Pancreas (tissue), 10 donors: ENCODE results near the gene PWWP2B. TPM values are rescaled to one million over a fixed set of nuclear protein-coding genes. Genes with fewer than 3 reads are reported as not detected.

Experiments used
- ATAC-seq, 4 donors: fragments of 200-7000 bp; cut with Tn5 transposase; one replicate each; pipeline versions ENCODE4 v1.8.0 to v1.9.1; 2020; ENCODE audit warnings: mild to moderate bottlenecking in 4 of 4, moderate library complexity in 4 of 4
- DNase-seq, 6 donors: peaks; one replicate each; pipeline ENCODE4 v3.0.0-alpha.2; 2020
- FAIRE-seq: peaks from 2 replicates; lab custom pipeline; 2012; peaks lifted over from hg19 to GRCh38; lab: Jason Lieb, UNC
- H3K27ac ChIP-seq, 4 donors: fragments of 200-600 bp; sonication (generic); 1 replicate in 3 of 4; 2 replicates in 1 of 4; pipeline versions ENCODE4 v1.5.0 to v1.8.0; 2020
- H3K27me3 ChIP-seq, 4 donors: fragments of 200-600 bp; one replicate each; pipeline ENCODE4 v1.8.0; 2021
- H3K36me3 ChIP-seq, 3 donors: fragments of 200-600 bp; sonication (generic) in 1 of 3; one replicate each; pipeline versions ENCODE4 v1.5.0 to v1.8.0; 2020 to 2021
- H3K4me1 ChIP-seq, 3 donors: fragments of 200-600 bp; one replicate each; pipeline ENCODE4 v1.8.0; 2021
- H3K4me3 ChIP-seq, 4 donors: fragments of 200-600 bp; sonication (generic) in 2 of 4; one replicate each; pipeline versions ENCODE4 v1.5.0 to v1.8.0; 2020 to 2021
- H3K9me3 ChIP-seq, 4 donors: fragments of 200-600 bp; one replicate each; pipeline ENCODE4 v1.8.0; 2021
- CTCF ChIP-seq, 4 donors: fragments of 200-600 bp; sonication (generic) in 3 of 4; IDR thresholded peaks; one replicate each; pipeline versions ENCODE4 v1.5.0 to v1.8.0; 2021; ENCODE audit warnings: antibody characterized with exemption in 4 of 4
- WGBS, 2 donors: extraction: QIAGEN DNeasy Blood & Tissue Kit; methylation state at CpG; one replicate each; pipeline ENCODE4 v1.1.7; 2013; 5-methylcytosine and 5-hydroxymethylcytosine counted together
- intact Hi-C, 3 donors: fragments of 100-400 bp; cut with DNase I; formaldehyde crosslinking; loops; one replicate each; pipeline versions ENCODE4 v1.11.1 to v1.14.2; 2022
- polyA plus RNA-seq, 2 donors: library from polyadenylated mRNA; stranded (reverse); fragments of 200-250 nt; gene quantifications; one replicate each; pipeline ENCODE4 v1.2.3, GENCODE V29; 2013
- total RNA-seq, 6 donors: library from RNA; stranded (reverse); fragmentation: NEBNext Ultra II Directional in 4 of 6; extraction: Animal tissue kit (Norgen Biotek cat#: 25700) in 4 of 6; gene quantifications; one replicate each; pipeline versions ENCODE4 v1.2.1 to v1.2.4, GENCODE V29; 2021 to 2023
- donor health status: healthy with polysubstance abuse.
- donor health status: DM: no; HTN: no; CAD: no; lungs with moderate emphysema.
- donor health status: DM: no; HTN: no; CAD: no.
- donor health status: control.
- donor health status: control.
- donor health status: Bipolar disorder and iron deficiency.
- donor health status: DM: yes; HTN: yes; CAD: no.
- donor health status: DM: no; HTN: no; CAD: no.
- donor health status: DM: no; HTN: no; CAD: no.
- donor health status: DM: yes; HTN: yes; CAD: no.

Gene PWWP2B
- total and polyA plus RNA-seq, 8 donors = 17.8 to 44.1 (median 25.2) TPM

DNA sequence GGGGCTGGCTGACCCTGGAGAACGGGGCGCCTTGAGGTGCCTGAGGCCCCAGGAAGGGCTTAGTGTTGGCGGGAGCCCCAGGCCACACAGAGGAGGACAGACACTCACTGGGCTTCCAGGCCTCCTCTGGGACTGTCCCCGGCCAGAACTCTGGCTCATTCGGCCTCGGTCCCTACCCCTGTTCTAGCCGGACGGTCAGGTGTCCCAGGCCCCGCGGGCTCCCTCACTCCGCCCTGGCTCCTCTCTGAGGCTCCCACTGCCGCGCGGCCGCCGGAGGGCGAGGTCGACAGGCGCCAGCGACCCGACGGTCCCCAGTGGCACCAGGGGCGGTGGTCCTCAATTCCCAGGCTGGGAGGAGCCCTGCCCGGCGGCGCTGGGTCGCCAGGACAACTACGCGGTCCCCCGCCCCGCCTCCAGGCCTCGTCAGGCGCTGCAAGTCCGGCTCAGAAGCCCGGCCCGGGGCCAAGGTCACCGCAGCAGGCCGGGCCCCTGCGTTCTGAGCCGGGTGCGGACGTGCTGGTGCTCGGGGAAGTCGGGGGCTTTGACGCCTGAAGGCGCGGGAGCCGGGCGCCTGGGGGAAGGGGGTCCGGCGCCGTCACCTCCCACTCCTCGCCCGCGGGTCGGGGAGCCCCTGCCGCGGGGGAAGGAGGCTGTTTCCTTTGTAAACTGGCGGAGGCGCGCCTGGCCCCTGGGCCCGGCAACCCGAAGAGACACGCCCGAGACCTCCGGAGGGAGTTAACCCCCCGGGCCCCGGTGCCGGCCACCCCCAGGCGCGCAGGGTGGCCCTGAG is 1.1 kb upstream of the PWWP2B start:
- TF ChIP-seq CTCF (IDR thresholded peaks at IDR 0.05) = no peak
- peak overlapping the region; percentile 28 to 80 (median 66) for H3K4me3 ChIP-seq
- peak overlapping the region; percentile 92 to 96 (median 94) for H3K27ac ChIP-seq
- FAIRE-seq (no peak), ATAC-seq (peak; percentile 33 to 53 (median 47)), DNase-seq (peak; percentile 77 to 94 (median 84))
- H3K36me3 ChIP-seq = no peaks in the 10 kb centered on the region
- peaks cover 16 to 27% (median 17%) of the 10 kb centered on the region in 3 donors for H3K4me1 ChIP-seq
- whole genome bisulfite sequencing, 2 donors = 6 to 8% methylated on average over 34 to 71 of the region's 71 CpGs
- no peaks in the 10 kb centered on the region for H3K27me3 ChIP-seq
- H3K9me3 ChIP-seq = no peaks in the 10 kb centered on the region
- intact Hi-C loops = no loop called here

DNA sequence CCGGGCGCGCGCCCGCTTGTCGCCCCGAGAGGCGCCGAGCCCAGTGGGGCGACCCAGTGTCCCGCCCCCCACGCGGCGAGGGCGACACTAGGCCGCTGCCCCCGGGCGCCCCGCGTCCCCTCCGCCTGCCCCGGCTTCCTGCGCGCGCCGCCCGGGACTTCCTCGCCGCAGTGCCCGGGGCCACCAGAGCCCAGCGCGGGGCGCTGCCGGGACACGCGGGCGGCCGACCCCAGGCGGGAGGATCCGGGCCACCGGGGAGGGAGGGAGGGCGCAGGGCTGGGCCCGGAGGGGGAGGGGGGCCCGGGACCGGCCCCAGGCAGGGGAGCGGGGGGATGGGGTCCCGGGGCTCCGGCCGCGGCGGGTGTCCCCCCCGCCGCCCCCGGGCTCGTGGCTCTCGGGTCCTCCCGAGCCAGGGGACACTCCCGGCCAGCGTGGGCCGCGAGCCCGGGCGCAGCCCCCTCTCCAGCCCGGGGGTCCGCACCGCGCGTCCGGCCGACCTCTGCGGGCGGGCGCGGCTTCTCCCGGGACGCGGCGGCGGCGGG is 435 bp upstream of the PWWP2B start:
- 1% methylated on average over 28 to 80 of the region's 80 CpGs for WGBS, 2 donors
- FAIRE-seq = no peak
- intact Hi-C loops = no loop called here

DNA sequence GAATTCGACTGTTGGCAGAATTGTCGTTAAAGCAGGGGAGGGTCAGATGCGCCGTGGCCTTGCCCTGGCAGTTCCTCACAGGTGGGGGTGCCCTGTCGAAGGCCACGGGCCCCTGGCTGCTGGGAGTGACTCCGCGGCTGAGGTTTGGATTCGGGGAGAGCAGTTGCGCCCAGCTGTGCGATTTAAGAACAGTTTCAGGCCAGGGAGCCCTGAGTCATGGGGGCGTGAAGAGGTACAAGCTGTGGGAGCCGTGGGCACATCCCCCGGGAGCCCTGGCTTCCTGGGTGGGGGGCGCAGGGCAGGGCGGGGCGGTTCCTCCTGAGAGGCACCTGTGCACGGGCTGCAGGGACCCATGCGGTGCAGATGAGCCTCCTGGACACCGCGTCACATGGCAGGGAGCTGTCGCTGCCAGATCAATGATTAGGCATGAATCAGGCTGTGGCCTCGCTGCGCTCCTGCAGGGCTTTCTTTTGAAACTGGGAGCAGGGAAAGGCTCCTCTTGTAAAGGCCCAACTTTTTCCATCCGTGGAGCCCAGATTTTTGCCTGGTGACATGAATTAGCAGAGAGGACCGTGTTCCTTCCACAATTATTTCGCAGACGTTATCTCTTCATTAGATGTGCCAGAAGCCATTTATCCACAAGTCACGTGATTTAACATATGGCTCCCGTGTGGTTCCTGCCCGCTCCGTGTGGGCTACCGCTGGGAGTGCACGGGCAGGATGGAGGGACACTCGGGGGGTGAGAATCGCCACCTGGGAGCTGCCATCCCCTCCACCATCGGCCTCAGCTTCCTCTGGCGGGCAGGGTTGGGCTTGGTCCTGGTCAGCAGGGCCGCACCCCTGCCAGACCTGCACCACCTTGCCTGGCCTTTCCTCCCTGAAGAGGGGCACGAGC is 918 bp downstream of the PWWP2B start:
- WGBS, 2 donors = 4 to 5% methylated on average over 39 to 40 of the region's 40 CpGs
- TF ChIP-seq CTCF (IDR thresholded peaks at IDR 0.05) = no peak
- peak; percentile 66 to 89 (median 76) for DNase-seq
- Histone ChIP-seq H3K9me3 (no peaks in the 10 kb centered on the region), H3K4me3 (peak overlapping the region; percentile 59 to 80 (median 73)), H3K36me3 (no peaks in the 10 kb centered on the region), H3K27me3 (no peaks in the 10 kb centered on the region), H3K27ac (peak overlapping the region; percentile 93 to 95 (median 94)), H3K4me1 (peaks cover 26 to 38% (median 31%) of the 10 kb centered on the region in 3 donors)
- FAIRE-seq = no peak
- intact Hi-C loops = no loop called here
- ATAC-seq = peak; percentile 34 to 54 (median 46)

More for the DNA sequence above, 435 bp upstream of the PWWP2B start:
- Histone ChIP-seq H3K36me3 (no peaks in the 10 kb centered on the region), H3K27ac (peak overlapping the region; percentile 92 to 96 (median 94)), H3K4me3 (peak overlapping the region; percentile 28 to 80 (median 66)), H3K27me3 (no peaks in the 10 kb centered on the region), H3K9me3 (no peaks in the 10 kb centered on the region), H3K4me1 (peaks cover 23 to 34% (median 24%) of the 10 kb centered on the region in 3 donors)
- peak in 1 of 4 donors; percentile 23 for TF ChIP-seq CTCF (IDR thresholded peaks at IDR 0.05)
- DNase-seq = peak; percentile 65 to 90 (median 80)
- ATAC-seq = peak; percentile 13 to 53 (median 27)

DNA sequence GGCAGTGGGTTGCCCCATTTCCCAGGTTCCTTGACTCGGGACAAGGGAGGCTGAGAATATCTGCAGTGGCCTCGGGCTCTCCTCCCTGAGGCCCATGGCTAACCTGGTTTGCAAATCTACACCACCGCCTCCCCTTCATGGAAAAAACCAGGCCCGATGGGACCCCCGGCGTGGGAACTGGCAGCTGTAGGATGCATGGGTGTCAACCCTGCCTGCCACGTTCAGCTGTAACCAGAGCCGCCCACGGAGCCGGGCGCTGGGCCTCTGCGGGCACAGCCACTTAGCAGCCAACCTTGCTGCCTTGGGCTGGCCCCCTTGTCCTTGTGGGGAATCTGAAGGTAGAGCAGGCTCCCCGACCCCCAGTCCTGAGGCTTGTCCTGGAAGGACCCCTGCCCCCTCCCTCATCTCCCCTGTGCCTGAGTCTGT is 1.6 kb downstream of the PWWP2B start:
- ATAC-seq = peak; percentile 5 to 25 (median 14)

More for the DNA sequence above, 1.6 kb downstream of the PWWP2B start:
- Histone ChIP-seq H3K27me3 (no peaks in the 10 kb centered on the region), H3K4me3 (peak overlapping the region; percentile 5 to 80 (median 73)), H3K9me3 (no peaks in the 10 kb centered on the region), H3K36me3 (no peaks in the 10 kb centered on the region), H3K27ac (peak overlapping the region; percentile 93 to 95 (median 94)), H3K4me1 (peaks cover 26 to 40% (median 31%) of the 10 kb centered on the region in 3 donors)
- 25 to 47% methylated on average over 12 to 13 of the region's 13 CpGs for WGBS, 2 donors
- DNase-seq (peak; percentile 63 to 88 (median 71)), FAIRE-seq (no peak)
- intact Hi-C loops = no loop called here
- TF ChIP-seq CTCF (IDR thresholded peaks at IDR 0.05) = no peak
